ENCODE data around the gene FER. TPM values are rescaled to one million over a fixed set of nuclear protein-coding genes. Genes with fewer than 3 reads are reported as not detected.
A peak's percentile ranks its signal among the peaks of the same experiment; 100 is the strongest.

FER gene
- total RNA-seq, 1 donor from 2014 or later = 30.9 TPM

GRCh38 chr5:109030360-109031143 is 282.9 kb downstream of the FER start:
- Mint-ChIP-seq H3K27ac (ENCODE audit: unreplicated experiment) (no peak overlapping the region), H3K4me3 (ENCODE audit: unreplicated experiment) (no peak overlapping the region)
- no peak for TF ChIP-seq CTCF (IDR thresholded peaks at IDR 0.05; ENCODE audit: partially characterized antibody, unreplicated experiment)

DNA sequence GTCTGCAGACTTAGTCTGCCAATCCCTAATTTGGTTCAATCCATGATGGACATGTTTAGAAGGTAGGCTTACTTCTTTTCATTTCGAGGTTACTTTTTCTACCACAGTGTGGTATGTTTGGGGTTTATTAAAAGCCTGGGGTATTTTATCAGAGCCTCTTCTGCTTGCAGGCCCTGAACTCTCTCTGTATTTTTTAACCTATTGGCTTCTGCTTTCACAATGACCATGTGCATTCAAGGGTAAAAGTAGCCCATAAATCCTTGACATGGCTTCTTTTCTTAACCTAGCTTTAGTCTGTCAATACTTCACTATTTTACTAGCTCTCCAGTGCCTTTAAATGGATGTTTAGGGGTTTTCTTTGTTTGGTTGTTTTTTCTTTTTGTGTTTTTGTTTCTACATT is 286.6 kb downstream of the FER start:
- Mint-ChIP-seq H3K4me1 (ENCODE audit: low read depth, unreplicated experiment) (no peaks in the 10 kb centered on the region), H3K9me3 (ENCODE audit: unreplicated experiment) (no peaks in the 10 kb centered on the region), H3K4me3 (ENCODE audit: unreplicated experiment) (no peak overlapping the region), H3K27ac (ENCODE audit: unreplicated experiment) (peak overlapping the region; percentile 40), H3K36me3 (ENCODE audit: unreplicated experiment) (no peaks in the 10 kb centered on the region), H3K27me3 (ENCODE audit: unreplicated experiment) (peaks cover 2% of the 10 kb centered on the region)
- TF ChIP-seq CTCF (IDR thresholded peaks at IDR 0.05; ENCODE audit: partially characterized antibody, unreplicated experiment) = no peak
- DNase-seq = no peak

More at GRCh38 chr5:109030360-109031143, 282.9 kb downstream of the FER start:
- DNase-seq = no peak
- Mint-ChIP-seq H3K9me3 (ENCODE audit: unreplicated experiment) (no peaks in the 10 kb centered on the region), H3K27me3 (ENCODE audit: unreplicated experiment) (peaks cover 2% of the 10 kb centered on the region), H3K4me1 (ENCODE audit: low read depth, unreplicated experiment) (no peaks in the 10 kb centered on the region), H3K36me3 (ENCODE audit: unreplicated experiment) (no peaks in the 10 kb centered on the region)

- DNase-seq = no peak
- H3K4me1 Mint-ChIP-seq (ENCODE audit: low read depth, unreplicated experiment) = no peaks in the 10 kb centered on the region
- H3K27me3 Mint-ChIP-seq (ENCODE audit: unreplicated experiment) = peaks cover 2% of the 10 kb centered on the region
- H3K9me3 Mint-ChIP-seq (ENCODE audit: unreplicated experiment) = no peaks in the 10 kb centered on the region
- TF ChIP-seq CTCF (IDR thresholded peaks at IDR 0.05; ENCODE audit: partially characterized antibody, unreplicated experiment) = no peak
- no peaks in the 10 kb centered on the region for H3K36me3 Mint-ChIP-seq (ENCODE audit: unreplicated experiment)
- H3K4me3 Mint-ChIP-seq (ENCODE audit: unreplicated experiment) = no peak overlapping the region
- H3K27ac Mint-ChIP-seq (ENCODE audit: unreplicated experiment) = no peak overlapping the region
Measured at GRCh38 chr5:109035436-109035835, 287.7 kb downstream of the FER start.

DNA sequence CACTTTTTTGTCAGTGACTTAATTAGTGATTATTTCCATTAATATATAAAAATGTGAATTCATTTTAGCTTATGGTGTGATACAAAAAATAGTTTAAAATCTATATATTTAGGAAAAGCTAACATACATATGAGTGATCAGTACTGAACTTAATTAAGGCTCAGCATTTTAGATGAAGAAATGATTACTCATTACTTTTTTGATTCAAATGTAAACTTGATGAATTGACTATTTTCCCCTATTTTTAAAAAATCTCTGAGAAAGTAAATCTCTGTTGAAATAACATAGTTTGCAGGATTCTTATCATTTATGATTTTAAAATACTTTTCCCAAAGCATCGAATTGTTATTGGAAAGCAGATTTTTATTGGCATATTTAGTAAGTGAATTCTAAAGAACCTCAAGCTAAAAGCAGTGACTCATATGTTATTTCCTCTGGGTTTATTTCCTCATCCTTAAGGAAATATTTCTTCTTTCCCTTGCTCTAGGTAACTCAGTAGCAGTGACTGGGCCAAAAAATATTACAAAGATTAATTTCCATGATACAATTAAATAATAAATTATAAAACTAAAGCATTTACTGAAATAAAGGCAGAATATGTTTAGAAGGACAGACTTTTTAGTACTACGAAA is 290.6 kb downstream of the FER start:
- no peak for TF ChIP-seq CTCF (IDR thresholded peaks at IDR 0.05; ENCODE audit: partially characterized antibody, unreplicated experiment)
- H3K36me3 Mint-ChIP-seq (ENCODE audit: unreplicated experiment) = no peaks in the 10 kb centered on the region
- peaks cover 2% of the 10 kb centered on the region for H3K27me3 Mint-ChIP-seq (ENCODE audit: unreplicated experiment)
- H3K27ac Mint-ChIP-seq (ENCODE audit: unreplicated experiment) = no peak overlapping the region
- no peaks in the 10 kb centered on the region for H3K9me3 Mint-ChIP-seq (ENCODE audit: unreplicated experiment)
- H3K4me1 Mint-ChIP-seq (ENCODE audit: low read depth, unreplicated experiment) = no peaks in the 10 kb centered on the region
- no peak overlapping the region for H3K4me3 Mint-ChIP-seq (ENCODE audit: unreplicated experiment)
- no peak for DNase-seq

GRCh38 chr5:109041317-109041716 is 293.6 kb downstream of the FER start:
- H3K9me3 Mint-ChIP-seq (ENCODE audit: unreplicated experiment) = no peaks in the 10 kb centered on the region
- TF ChIP-seq CTCF (IDR thresholded peaks at IDR 0.05; ENCODE audit: partially characterized antibody, unreplicated experiment) = no peak
- no peak overlapping the region for H3K4me3 Mint-ChIP-seq (ENCODE audit: unreplicated experiment)
- no peaks in the 10 kb centered on the region for H3K27me3 Mint-ChIP-seq (ENCODE audit: unreplicated experiment)
- peaks cover 2% of the 10 kb centered on the region for H3K4me1 Mint-ChIP-seq (ENCODE audit: low read depth, unreplicated experiment)
- H3K36me3 Mint-ChIP-seq (ENCODE audit: unreplicated experiment) = no peaks in the 10 kb centered on the region
- DNase-seq = no peak
- H3K27ac Mint-ChIP-seq (ENCODE audit: unreplicated experiment) = no peak overlapping the region
